IMR-90 (cell line): ENCODE results near the gene SIK2. TPM values are rescaled to one million over a fixed set of nuclear protein-coding genes. Genes with fewer than 3 reads are reported as not detected.
A peak's percentile ranks its signal among the peaks of the same experiment; 100 is the strongest.

Experiments used
- ATAC-seq: fragments of 200-7000 bp; cut with Tn5 transposase; 2 replicates; pipeline ENCODE4 v1.9.1; 2020; ENCODE audit warnings: low read depth, mild to moderate bottlenecking, moderate library complexity
- BruUV-seq: library from RNA; stranded (reverse); fragments of 400-500 nt; replicated peaks from 2 replicates; lab custom pipeline; 2021; lab: Mats Ljungman, UMichigan
- CTCF ChIA-PET: fragments of 300-600 bp; formaldehyde crosslinking; extraction: SDS; loops from one replicate; lab custom pipeline; 2021; ENCODE audit warnings: antibody characterized with exemption; lab: Yijun Ruan, JAX
- POLR2A ChIA-PET: fragments of 300-600 bp; sonication (Branson Sonifier 250); formaldehyde crosslinking; loops from one replicate; lab custom pipeline; 2022; ENCODE audit warnings: antibody characterized with exemption; ENCODE audit not compliant: unreplicated experiment; lab: Charles Lee
- DNase-seq: peaks from one replicate; pipeline ENCODE4 v3.0.0; 2013
- H2AFZ ChIP-seq: replicated peaks from 2 replicates; pipeline ENCODE3; 2013; ENCODE audit warnings: low read length, mild to moderate bottlenecking; ENCODE audit not compliant: poor library complexity
- H2AK5ac ChIP-seq: 2 replicates; pipeline ENCODE4 v1.6.1; 2013; ENCODE audit warnings: low read depth, low read length, inconsistent platforms
- H2AK9ac ChIP-seq: replicated peaks from 2 replicates; pipeline ENCODE3; 2013; ENCODE audit warnings: mild to moderate bottlenecking, low read depth, low read length, moderate library complexity; ENCODE audit not compliant: poor library complexity
- H2BK120ac ChIP-seq: 2 replicates; pipeline ENCODE4 v1.6.1; 2013; ENCODE audit warnings: low read depth, low read length, inconsistent platforms
- H2BK15ac ChIP-seq: 3 replicates; pipeline ENCODE4 v1.6.1; 2013; ENCODE audit warnings: low read depth, low read length, inconsistent platforms
- H2BK20ac ChIP-seq: 2 replicates; pipeline ENCODE4 v1.6.1; 2013; ENCODE audit warnings: low read depth, mild to moderate bottlenecking, inconsistent platforms, low read length, moderate library complexity
- H2BK5ac ChIP-seq: 2 replicates; pipeline ENCODE4 v1.6.1; 2013; ENCODE audit warnings: mild to moderate bottlenecking, low read depth, low read length, inconsistent platforms; ENCODE audit not compliant: poor library complexity, severe bottlenecking
- H3K14ac ChIP-seq: replicated peaks from 2 replicates; pipeline ENCODE4 v1.6.1; 2013; ENCODE audit warnings: low read depth, low read length, inconsistent platforms
- H3K18ac ChIP-seq: 2 replicates; pipeline ENCODE4 v1.6.1; 2013; ENCODE audit warnings: low read depth, low read length, control low read depth
- H3K23ac ChIP-seq: 2 replicates; pipeline ENCODE4 v1.6.1; 2013; ENCODE audit warnings: low read depth, low read length, inconsistent platforms
- H3K27ac ChIP-seq: 2 replicates; pipeline ENCODE4 v1.5.1; 2013; ENCODE audit warnings: mild to moderate bottlenecking, control low read depth, low read length; ENCODE audit not compliant: insufficient read depth
- H3K27me3 ChIP-seq: 2 replicates; pipeline ENCODE4 v1.6.1; 2013; ENCODE audit warnings: low read length; ENCODE audit not compliant: control insufficient read depth, insufficient read depth
- H3K36me3 ChIP-seq: 2 replicates; pipeline ENCODE4 v1.6.1; 2013; ENCODE audit warnings: low read length, mixed read lengths; ENCODE audit not compliant: control insufficient read depth, insufficient read depth
- H3K4ac ChIP-seq: 2 replicates; pipeline ENCODE4 v1.6.1; 2013; ENCODE audit warnings: low read depth, low read length, inconsistent platforms
- H3K4me1 ChIP-seq: 2 replicates; pipeline ENCODE4 v1.6.1; 2013; ENCODE audit warnings: low read length, mixed read lengths; ENCODE audit not compliant: control insufficient read depth, insufficient read depth
- H3K4me2 ChIP-seq: 2 replicates; pipeline ENCODE4 v1.6.1; 2013; ENCODE audit warnings: low read depth, mild to moderate bottlenecking, control low read depth, low read length, moderate library complexity
- H3K4me3 ChIP-seq: 2 replicates; pipeline ENCODE4 v1.5.1; 2013; ENCODE audit warnings: low read depth, mild to moderate bottlenecking, control low read depth, low read length, moderate library complexity; ENCODE audit not compliant: insufficient read depth
- H3K56ac ChIP-seq: 2 replicates; pipeline ENCODE4 v1.6.1; 2013; ENCODE audit warnings: low read length, inconsistent platforms; ENCODE audit not compliant: insufficient read depth; ENCODE audit errors: extremely low read depth
- H3K79me1 ChIP-seq, 2 experiments: 2 replicates each; pipeline ENCODE4 v1.6.1; 2013; ENCODE audit warnings: low read length in 2 of 2, inconsistent platforms in 1 of 2, low read depth in 1 of 2
- H3K9ac ChIP-seq: 2 replicates; pipeline ENCODE4 v1.6.1; 2013; ENCODE audit warnings: low read depth, low read length, control low read depth
- H3K9me1 ChIP-seq: 2 replicates; pipeline ENCODE4 v1.6.1; 2013; ENCODE audit warnings: low read length, inconsistent platforms; ENCODE audit not compliant: insufficient read depth
- H3K9me3 ChIP-seq: 2 replicates; pipeline ENCODE4 v1.6.1; 2013; ENCODE audit warnings: low read length; ENCODE audit not compliant: control insufficient read depth, insufficient read depth
- H4K20me1 ChIP-seq: 2 replicates; pipeline ENCODE4 v1.6.1; 2013; ENCODE audit warnings: low read length, inconsistent platforms; ENCODE audit not compliant: insufficient read depth
- H4K5ac ChIP-seq: 2 replicates; pipeline ENCODE4 v1.6.1; 2013; ENCODE audit warnings: mild to moderate bottlenecking, low read depth, low read length, control low read depth
- H4K8ac ChIP-seq, 2 experiments: 2 replicates each; pipeline ENCODE4 v1.6.1; 2013; ENCODE audit warnings: low read depth in 2 of 2, low read length in 2 of 2, control low read depth in 1 of 2, inconsistent platforms in 1 of 2
- H4K91ac ChIP-seq: 2 replicates; pipeline ENCODE4 v1.6.1; 2013; ENCODE audit warnings: low read depth, low read length, inconsistent platforms; ENCODE audit not compliant: insufficient read depth
- BHLHE40 ChIP-seq: fragments of 150-350 bp; IDR thresholded peaks from 2 replicates; pipeline ENCODE4 v1.6.1; 2016; ENCODE audit warnings: mild to moderate bottlenecking, low read depth, low read length
- CEBPB ChIP-seq: IDR thresholded peaks from 2 replicates; pipeline ENCODE4 v1.6.1; 2012; ENCODE audit warnings: low read depth, low read length, improper control_type of control experiment
- CHD1 ChIP-seq: IDR thresholded peaks from 2 replicates; pipeline ENCODE4 v1.6.1; 2012; ENCODE audit warnings: low read depth, low read length, improper control_type of control experiment
- MAFK ChIP-seq: IDR thresholded peaks from 2 replicates; pipeline ENCODE4 v1.6.1; 2012; ENCODE audit warnings: low read depth, low read length, improper control_type of control experiment
- MAZ ChIP-seq: IDR thresholded peaks from 2 replicates; pipeline ENCODE4 v1.6.1; 2012; ENCODE audit warnings: low read depth, mild to moderate bottlenecking, low read length, improper control_type of control experiment, moderate library complexity, borderline replicate concordance
- MXI1 ChIP-seq: IDR thresholded peaks from 2 replicates; pipeline ENCODE4 v1.6.1; 2012; ENCODE audit warnings: low read depth, mild to moderate bottlenecking, low read length, moderate library complexity, borderline replicate concordance
- POLR2A ChIP-seq: IDR thresholded peaks from 2 replicates; pipeline ENCODE4 v1.6.1; 2012; ENCODE audit warnings: mild to moderate bottlenecking, low read depth, low read length
- RCOR1 ChIP-seq: IDR thresholded peaks from 2 replicates; pipeline ENCODE4 v1.6.1; 2012; ENCODE audit warnings: mild to moderate bottlenecking, low read length, improper control_type of control experiment; ENCODE audit not compliant: insufficient replicate concordance
- RFX5 ChIP-seq: IDR thresholded peaks from 2 replicates; pipeline ENCODE4 v1.8.0; 2012; ENCODE audit warnings: low read depth, mild to moderate bottlenecking, low read length, moderate library complexity
- SMC3 ChIP-seq: fragments of 150-350 bp; IDR thresholded peaks from 2 replicates; pipeline ENCODE4 v1.6.1; 2016; ENCODE audit warnings: low read depth, mild to moderate bottlenecking, antibody characterized with exemption, low read length, moderate library complexity
- WGBS, 2 experiments: methylation state at CpG; one replicate each; pipeline versions ENCODE4 v1.1.5 to v1.1.7; 2013; ENCODE audit warnings: missing lambda C conversion rate in 2 of 2; ENCODE audit not compliant: insufficient read length in 1 of 2; ENCODE audit errors: extremely low coverage in 2 of 2; 5-methylcytosine and 5-hydroxymethylcytosine counted together
- dilution Hi-C: fragments of 300-500 bp; cut with HindIII; formaldehyde crosslinking; loops from one replicate; pipeline ENCODE4 v1.14.3; 2018; ENCODE audit warnings: low sequenced_read_pairs; ENCODE audit not compliant: unreplicated experiment
- in situ Hi-C: fragments of 300-500 bp; cut with MboI; formaldehyde crosslinking; loops from 3 replicates; pipeline ENCODE4 v1.14.3; 2019; ENCODE audit warnings: low sequenced_read_pairs, inconsistent platforms, mixed read lengths
- intact Hi-C: fragments of 100-400 bp; cut with micrococcal nuclease; formaldehyde crosslinking; loops from 2 replicates; pipeline ENCODE4 v1.10.0; 2022
- polyA plus RNA-seq, 3 experiments: library from polyadenylated mRNA; depleted of rRNA; stranded (reverse); fragments of >200 nt; gene quantifications; 2 replicates each; pipeline ENCODE4 v1.2.3, GENCODE V29; 2012; ENCODE audit warnings: low replicate concordance in 1 of 3
- total RNA-seq: library from RNA; depleted of rRNA; stranded (reverse); fragments of >200 nt; gene quantifications from 2 replicates; pipeline ENCODE4 v1.2.3, GENCODE V29; 2012
- TF ChIP-seq, protein P1 (sequence below): conservative IDR thresholded peaks from 2 replicates; pipeline ENCODE4 v1.5.1; 2012; ENCODE audit warnings: mild to moderate bottlenecking, low read depth, low read length, improper control_type of control experiment
- TF ChIP-seq, protein P2 (sequence below): fragments of 150-350 bp; IDR thresholded peaks from 2 replicates; pipeline ENCODE4 v1.6.1; 2017; ENCODE audit warnings: mild to moderate bottlenecking, antibody characterized with exemption, low read length, low read depth
- TF ChIP-seq, protein P3 (sequence below): fragments of 150-350 bp; IDR thresholded peaks from 2 replicates; pipeline ENCODE4 v1.6.1; 2016; ENCODE audit warnings: low read depth, mild to moderate bottlenecking, low read length, moderate library complexity, borderline replicate concordance

SIK2 gene
- total and polyA plus RNA-seq, 2 of the 4 experiments (the other 2 are of a cell fraction) = 7.9 to 10.4 TPM

DNA sequence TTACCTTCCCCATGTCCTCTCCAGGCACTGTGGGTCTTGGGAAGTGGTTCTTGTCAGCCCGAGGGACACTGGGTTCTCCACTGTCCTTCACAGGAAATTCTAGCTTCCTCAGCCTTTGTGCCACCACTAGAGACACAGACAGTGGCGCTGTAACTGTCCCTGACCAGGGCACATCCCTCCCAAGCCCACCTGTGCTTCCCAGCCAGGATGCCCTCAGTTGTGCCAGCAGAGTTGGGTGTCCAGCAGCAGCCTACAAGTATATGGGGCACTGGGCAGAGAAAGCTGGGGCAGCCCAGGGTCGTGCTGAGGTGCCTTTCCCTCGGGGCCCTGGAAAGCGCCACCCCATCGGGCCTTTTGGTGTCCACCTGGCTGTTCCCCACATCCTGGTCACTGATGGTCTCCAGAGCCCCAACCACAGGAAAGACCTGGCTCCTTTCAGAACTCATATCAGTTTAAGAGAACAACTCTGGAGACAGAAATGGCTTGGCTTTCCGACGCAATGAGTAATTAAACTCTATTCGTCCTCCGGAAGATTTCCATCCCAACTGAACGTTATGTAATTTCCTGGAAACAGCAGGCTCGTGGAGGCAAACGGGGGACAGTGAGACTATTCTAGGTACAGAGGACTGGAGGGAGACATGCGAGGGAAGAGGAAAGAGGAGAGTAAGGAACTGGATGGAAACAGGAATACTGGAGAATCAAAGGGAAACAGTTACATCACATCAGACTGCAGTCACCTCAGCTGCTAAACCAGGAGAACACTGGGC, 135.4 kb downstream of the SIK2 start:
- Histone ChIP-seq H3K9ac (0 out of 2 replicates have a peak overlapping the region, but pooled peaks have one; percentile 20), H3K4me1 (peaks cover 51% of the 10 kb centered on the region)

More for the DNA sequence above, 135.4 kb downstream of the SIK2 start:
- Histone ChIP-seq H3K4ac (peak overlapping the region; percentile 99), H3K4me2 (no peak overlapping the region), H2BK5ac (peak overlapping the region; percentile 96), H2BK20ac (peak overlapping the region; percentile 49), H4K8ac (peak overlapping the region; percentile 45 to 99; a peak in 3 of 4 replicates), H4K20me1 (no peaks in the 10 kb centered on the region), H3K27ac (peak overlapping the region; percentile 96), H2BK120ac (peak overlapping the region; percentile 98), H3K27me3 (no peaks in the 10 kb centered on the region), H2AK9ac (peak overlapping the region; percentile 70), H3K79me1 (peaks cover 15 to 58% of the 10 kb centered on the region in 2 experiments), H2AFZ (peak overlapping the region; percentile 24), H3K14ac (peak overlapping the region; percentile 98), H3K9me3 (no peaks in the 10 kb centered on the region), H3K9me1 (peaks cover 41% of the 10 kb centered on the region), H3K23ac (peak overlapping the region; percentile 97), H2AK5ac (peak overlapping the region; percentile 85; the same call in 1 of the 2 replicates), H4K91ac (peak overlapping the region; percentile 80), H3K36me3 (peaks cover 17% of the 10 kb centered on the region), H2BK15ac (peak overlapping the region; percentile 96; the same call in 2 of the 3 replicates), H3K56ac (no peak overlapping the region), H3K18ac (peak overlapping the region; percentile 14), H3K4me3 (no peak overlapping the region), H4K5ac (peak overlapping the region; percentile 60)
- ChIA-PET CTCF (no interaction called here), POLR2A (interaction anchor here (0.6 kb wide), 1 partner anchor 8 kb away, joined by 3 read pairs; no protein-coding TSS in a partner anchor)
- ATAC-seq (no peak), DNase-seq (no peak)
- intact Hi-C loops (no loop called here), in situ Hi-C loops (no loop called here), dilution Hi-C loops (no loop called here)
- TF ChIP-seq RCOR1 (no peak), BHLHE40 (no peak), MXI1 (no peak), MAFK (no peak), CEBPB (no peak), RFX5 (no peak), CHD1 (no peak), MAZ (no peak), SMC3 (no peak), POLR2A (no peak)
- TF ChIP-seq, protein P1, sequence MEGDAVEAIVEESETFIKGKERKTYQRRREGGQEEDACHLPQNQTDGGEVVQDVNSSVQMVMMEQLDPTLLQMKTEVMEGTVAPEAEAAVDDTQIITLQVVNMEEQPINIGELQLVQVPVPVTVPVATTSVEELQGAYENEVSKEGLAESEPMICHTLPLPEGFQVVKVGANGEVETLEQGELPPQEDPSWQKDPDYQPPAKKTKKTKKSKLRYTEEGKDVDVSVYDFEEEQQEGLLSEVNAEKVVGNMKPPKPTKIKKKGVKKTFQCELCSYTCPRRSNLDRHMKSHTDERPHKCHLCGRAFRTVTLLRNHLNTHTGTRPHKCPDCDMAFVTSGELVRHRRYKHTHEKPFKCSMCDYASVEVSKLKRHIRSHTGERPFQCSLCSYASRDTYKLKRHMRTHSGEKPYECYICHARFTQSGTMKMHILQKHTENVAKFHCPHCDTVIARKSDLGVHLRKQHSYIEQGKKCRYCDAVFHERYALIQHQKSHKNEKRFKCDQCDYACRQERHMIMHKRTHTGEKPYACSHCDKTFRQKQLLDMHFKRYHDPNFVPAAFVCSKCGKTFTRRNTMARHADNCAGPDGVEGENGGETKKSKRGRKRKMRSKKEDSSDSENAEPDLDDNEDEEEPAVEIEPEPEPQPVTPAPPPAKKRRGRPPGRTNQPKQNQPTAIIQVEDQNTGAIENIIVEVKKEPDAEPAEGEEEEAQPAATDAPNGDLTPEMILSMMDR = no peak
- TF ChIP-seq, protein P2, sequence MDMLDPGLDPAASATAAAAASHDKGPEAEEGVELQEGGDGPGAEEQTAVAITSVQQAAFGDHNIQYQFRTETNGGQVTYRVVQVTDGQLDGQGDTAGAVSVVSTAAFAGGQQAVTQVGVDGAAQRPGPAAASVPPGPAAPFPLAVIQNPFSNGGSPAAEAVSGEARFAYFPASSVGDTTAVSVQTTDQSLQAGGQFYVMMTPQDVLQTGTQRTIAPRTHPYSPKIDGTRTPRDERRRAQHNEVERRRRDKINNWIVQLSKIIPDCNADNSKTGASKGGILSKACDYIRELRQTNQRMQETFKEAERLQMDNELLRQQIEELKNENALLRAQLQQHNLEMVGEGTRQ = no peak
- TF ChIP-seq, protein P3, sequence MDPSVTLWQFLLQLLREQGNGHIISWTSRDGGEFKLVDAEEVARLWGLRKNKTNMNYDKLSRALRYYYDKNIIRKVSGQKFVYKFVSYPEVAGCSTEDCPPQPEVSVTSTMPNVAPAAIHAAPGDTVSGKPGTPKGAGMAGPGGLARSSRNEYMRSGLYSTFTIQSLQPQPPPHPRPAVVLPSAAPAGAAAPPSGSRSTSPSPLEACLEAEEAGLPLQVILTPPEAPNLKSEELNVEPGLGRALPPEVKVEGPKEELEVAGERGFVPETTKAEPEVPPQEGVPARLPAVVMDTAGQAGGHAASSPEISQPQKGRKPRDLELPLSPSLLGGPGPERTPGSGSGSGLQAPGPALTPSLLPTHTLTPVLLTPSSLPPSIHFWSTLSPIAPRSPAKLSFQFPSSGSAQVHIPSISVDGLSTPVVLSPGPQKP = no peak
- WGBS, 2 experiments = 30% methylated on average over 3 of the region's 14 CpGs; no CpG with 5 or more reads in 1 of the 2 experiments
- no TSS peak for BruUV-seq
